IgD-negative memory B cell (primary cell): ENCODE measurements around the gene GAK. TPM values are rescaled to one million over a fixed set of nuclear protein-coding genes. Genes with fewer than 3 reads are reported as not detected.

Experiments
- H3K27ac Mint-ChIP-seq, 3 donors: one replicate each; pipeline ENCODE4 v1.8.0; 2020 to 2022; ENCODE audit warnings: mild to moderate bottlenecking in 3 of 3, mixed read lengths in 3 of 3, moderate library complexity in 1 of 3
- H3K27me3 Mint-ChIP-seq: one replicate; pipeline ENCODE4 v1.8.0; 2021; ENCODE audit warnings: mixed read lengths
- H3K36me3 Mint-ChIP-seq: one replicate; pipeline ENCODE4 v1.8.0; 2020; ENCODE audit warnings: mild to moderate bottlenecking, mixed read lengths
- H3K4me1 Mint-ChIP-seq, 3 donors: one replicate each; pipeline ENCODE4 v1.8.0; 2020 to 2022; ENCODE audit warnings: mixed read lengths in 3 of 3, mild to moderate bottlenecking in 1 of 3
- H3K4me3 Mint-ChIP-seq, 4 donors: one replicate each; pipeline ENCODE4 v1.8.0; 2020 to 2022; ENCODE audit warnings: mild to moderate bottlenecking in 4 of 4, mixed read lengths in 4 of 4, moderate library complexity in 3 of 4
- H3K9me3 Mint-ChIP-seq, 3 donors: one replicate each; pipeline ENCODE4 v1.8.0; 2020 to 2021; ENCODE audit warnings: mixed read lengths in 3 of 3, mild to moderate bottlenecking in 1 of 3
- polyA plus RNA-seq: library from polyadenylated mRNA; unstranded; fragments of 300-500 nt; fragmentation: Illumina TruSeq; gene quantifications from one replicate; pipeline ENCODE4 v1.2.3, GENCODE V29; 2021

Gene GAK
- polyA plus RNA-seq, 1 donor from 2014 or later, result 74.7 TPM

GRCh38 chr4:832536-832935, 99.6 kb downstream of the GAK start:
- Mint-ChIP-seq H3K27ac (no peak overlapping the region), H3K4me1 (peaks cover 0 to 3% (median 3%) of the 10 kb centered on the region in 3 donors), H3K36me3 (no peaks in the 10 kb centered on the region), H3K27me3 (peaks cover 9% of the 10 kb centered on the region), H3K4me3 (no peak overlapping the region), H3K9me3 (peaks cover 0 to 1% (median 0%) of the 10 kb centered on the region in 3 donors)

- H3K4me3 Mint-ChIP-seq, result no peak overlapping the region
- peaks cover 0 to 3% (median 3%) of the 10 kb centered on the region in 3 donors for H3K4me1 Mint-ChIP-seq
- H3K36me3 Mint-ChIP-seq, result no peaks in the 10 kb centered on the region
- no peak overlapping the region for H3K27ac Mint-ChIP-seq
- H3K27me3 Mint-ChIP-seq, result peaks cover 10% of the 10 kb centered on the region
- no peaks in the 10 kb centered on the region for H3K9me3 Mint-ChIP-seq
Observed at GRCh38 chr4:832108-832507, 100.0 kb downstream of the GAK start.

GRCh38 chr4:831483-831805, 100.7 kb downstream of the GAK start:
- Mint-ChIP-seq H3K36me3 (no peaks in the 10 kb centered on the region), H3K9me3 (no peaks in the 10 kb centered on the region), H3K4me3 (peak overlapping the region in 1 of 4 donors; percentile 32), H3K27me3 (peaks cover 10% of the 10 kb centered on the region), H3K27ac (no peak overlapping the region), H3K4me1 (peaks cover 0 to 3% (median 3%) of the 10 kb centered on the region in 3 donors)

- Mint-ChIP-seq H3K27ac (no peak overlapping the region), H3K27me3 (peaks cover 10% of the 10 kb centered on the region), H3K9me3 (no peaks in the 10 kb centered on the region), H3K36me3 (no peaks in the 10 kb centered on the region), H3K4me3 (no peak overlapping the region), H3K4me1 (peaks cover 0 to 3% (median 3%) of the 10 kb centered on the region in 3 donors)
Observed at GRCh38 chr4:830601-831482, 101.3 kb downstream of the GAK start.

GRCh38 chr4:829761-830600, 102.1 kb downstream of the GAK start:
- Mint-ChIP-seq H3K9me3 (no peaks in the 10 kb centered on the region), H3K4me1 (peaks cover 0 to 3% (median 3%) of the 10 kb centered on the region in 3 donors), H3K27me3 (peaks cover 10% of the 10 kb centered on the region), H3K4me3 (no peak overlapping the region), H3K36me3 (no peaks in the 10 kb centered on the region), H3K27ac (no peak overlapping the region)

GRCh38 chr4:829291-829690, 102.8 kb downstream of the GAK start:
- peaks cover 0 to 3% (median 3%) of the 10 kb centered on the region in 3 donors for H3K4me1 Mint-ChIP-seq
- H3K27ac Mint-ChIP-seq, result no peak overlapping the region
- H3K9me3 Mint-ChIP-seq, result no peaks in the 10 kb centered on the region
- H3K36me3 Mint-ChIP-seq, result no peaks in the 10 kb centered on the region
- H3K27me3 Mint-ChIP-seq, result peaks cover 14% of the 10 kb centered on the region
- no peak overlapping the region for H3K4me3 Mint-ChIP-seq

GRCh38 chr4:828641-829271, 103.4 kb downstream of the GAK start:
- Mint-ChIP-seq H3K4me3 (no peak overlapping the region), H3K36me3 (no peaks in the 10 kb centered on the region), H3K27ac (no peak overlapping the region), H3K9me3 (no peaks in the 10 kb centered on the region), H3K27me3 (peaks cover 14% of the 10 kb centered on the region), H3K4me1 (peaks cover 0 to 3% (median 3%) of the 10 kb centered on the region in 3 donors)

GRCh38 chr4:827209-828081, 104.7 kb downstream of the GAK start:
- Mint-ChIP-seq H3K27me3 (peaks cover 19% of the 10 kb centered on the region), H3K36me3 (no peaks in the 10 kb centered on the region), H3K9me3 (no peaks in the 10 kb centered on the region), H3K27ac (peak overlapping the region in 1 of 3 donors; percentile 81), H3K4me3 (peak overlapping the region in 2 of 4 donors; percentile 0 to 63), H3K4me1 (peaks cover 0 to 3% (median 0%) of the 10 kb centered on the region in 3 donors)

GRCh38 chr4:826508-827208, 105.5 kb downstream of the GAK start:
- H3K4me3 Mint-ChIP-seq, result peak overlapping the region in 1 of 4 donors; percentile 46
- peaks cover 0 to 3% (median 0%) of the 10 kb centered on the region in 3 donors for H3K4me1 Mint-ChIP-seq
- peaks cover 25% of the 10 kb centered on the region for H3K27me3 Mint-ChIP-seq

GRCh38 chr4:825971-826330, 106.2 kb downstream of the GAK start, which contains the start of gene CPLX1:
Gene CPLX1 (minus strand): TSS chr4:826129. CDS start chr4:824522, 1,607 bp downstream.
- peaks cover 31% of the 10 kb centered on the region for H3K27me3 Mint-ChIP-seq
- no peak within 1 kb of the TSS for H3K27ac Mint-ChIP-seq
- peaks cover 0 to 1% (median 0%) of the 10 kb centered on the region in 3 donors for H3K9me3 Mint-ChIP-seq
- H3K4me1 Mint-ChIP-seq, result peaks cover 0 to 3% (median 0%) of the 10 kb centered on the region in 3 donors
- H3K36me3 Mint-ChIP-seq, result no peaks in the 10 kb centered on the region
- H3K4me3 Mint-ChIP-seq, result peak within 1 kb of the TSS in 3 of 4 donors; percentile 37 to 46 (median 39)

More at GRCh38 chr4:826508-827208, 105.5 kb downstream of the GAK start:
- no peak overlapping the region for H3K27ac Mint-ChIP-seq
- peaks cover 0 to 1% (median 0%) of the 10 kb centered on the region in 3 donors for H3K9me3 Mint-ChIP-seq
- H3K36me3 Mint-ChIP-seq, result no peaks in the 10 kb centered on the region

GRCh38 chr4:825063-825970, 106.8 kb downstream of the GAK start:
- Mint-ChIP-seq H3K4me3 (peak overlapping the region in 2 of 4 donors; percentile 37 to 39), H3K36me3 (no peaks in the 10 kb centered on the region), H3K27me3 (peaks cover 34% of the 10 kb centered on the region), H3K27ac (no peak overlapping the region), H3K4me1 (peaks cover 0 to 3% (median 0%) of the 10 kb centered on the region in 3 donors), H3K9me3 (peaks cover 0 to 1% (median 0%) of the 10 kb centered on the region in 3 donors)

GRCh38 chr4:824461-825062, 107.6 kb downstream of the GAK start:
- H3K27me3 Mint-ChIP-seq, result peaks cover 37% of the 10 kb centered on the region
- no peak overlapping the region for H3K27ac Mint-ChIP-seq
- no peaks in the 10 kb centered on the region for H3K36me3 Mint-ChIP-seq
- peaks cover 0 to 4% (median 1%) of the 10 kb centered on the region in 3 donors for H3K9me3 Mint-ChIP-seq
- H3K4me1 Mint-ChIP-seq, result peaks cover 0 to 3% (median 0%) of the 10 kb centered on the region in 3 donors
- H3K4me3 Mint-ChIP-seq, result peak overlapping the region in 3 of 4 donors; percentile 37 to 70 (median 44)
